H9 (cell line): Measurements from ENCODE around the gene PHC3. TPM values are rescaled to one million over a fixed set of nuclear protein-coding genes. Genes with fewer than 3 reads are reported as not detected.

ENCODE experiments used
- DNase-seq: peaks from one replicate; pipeline ENCODE4 v3.0.0-alpha.2; 2017
- H2AFZ ChIP-seq: one replicate; pipeline ENCODE4 v1.6.1; 2013; ENCODE audit warnings: mild to moderate bottlenecking, low read length, control low read depth, moderate library complexity
- H2AK5ac ChIP-seq: 2 replicates; pipeline ENCODE4 v1.6.1; 2013; ENCODE audit warnings: low read length, control low read depth, mixed read lengths; ENCODE audit not compliant: insufficient read length
- H2BK120ac ChIP-seq: one replicate; pipeline ENCODE4 v1.6.1; 2013; ENCODE audit warnings: low read depth, mild to moderate bottlenecking, low read length, control low read depth, inconsistent platforms; ENCODE audit not compliant: poor library complexity, severe bottlenecking
- H2BK12ac ChIP-seq: 2 replicates; pipeline ENCODE4 v1.6.1; 2013; ENCODE audit warnings: low read length, control low read depth, mixed read lengths, low read depth; ENCODE audit not compliant: insufficient read length
- H2BK15ac ChIP-seq: 2 replicates; pipeline ENCODE4 v1.6.1; 2013; ENCODE audit warnings: low read depth, low read length, control low read depth
- H2BK20ac ChIP-seq: one replicate; pipeline ENCODE4 v1.6.1; 2013; ENCODE audit warnings: low read depth, mild to moderate bottlenecking, low read length, control low read depth, inconsistent platforms; ENCODE audit not compliant: poor library complexity, severe bottlenecking
- H2BK5ac ChIP-seq: 2 replicates; pipeline ENCODE4 v1.6.1; 2013; ENCODE audit warnings: low read length, control low read depth, mixed read lengths; ENCODE audit not compliant: insufficient read length
- H3K14ac ChIP-seq: 2 replicates; pipeline ENCODE4 v1.6.1; 2013; ENCODE audit warnings: low read length, control low read depth; ENCODE audit not compliant: insufficient read depth
- H3K18ac ChIP-seq: 2 replicates; pipeline ENCODE4 v1.6.1; 2013; ENCODE audit warnings: low read depth, mild to moderate bottlenecking, mixed read lengths, low read length, control low read depth; ENCODE audit not compliant: insufficient read length
- H3K23ac ChIP-seq: 2 replicates; pipeline ENCODE4 v1.6.1; 2013; ENCODE audit warnings: low read length, control low read depth, mixed read lengths, low read depth; ENCODE audit not compliant: insufficient read length
- H3K23me2 ChIP-seq: 2 replicates; pipeline ENCODE4 v1.6.1; 2013; ENCODE audit warnings: low read depth, mild to moderate bottlenecking, mixed read lengths, low read length, control low read depth; ENCODE audit not compliant: insufficient read length, poor library complexity, severe bottlenecking
- H3K27ac ChIP-seq: 2 replicates; pipeline ENCODE4 v1.5.1; 2013; ENCODE audit warnings: low read length, control low read depth, mixed read lengths, low read depth; ENCODE audit not compliant: insufficient read length
- H3K27me3 ChIP-seq: 2 replicates; pipeline ENCODE4 v1.6.1; 2013; ENCODE audit warnings: low read length, control low read depth, inconsistent platforms; ENCODE audit not compliant: insufficient read depth
- H3K4ac ChIP-seq: 2 replicates; pipeline ENCODE4 v1.6.1; 2013; ENCODE audit warnings: low read depth, mild to moderate bottlenecking, control low read depth, inconsistent platforms, low read length, moderate library complexity
- H3K4me1 ChIP-seq: 2 replicates; pipeline ENCODE4 v1.6.1; 2013; ENCODE audit warnings: low read length, control low read depth, inconsistent platforms; ENCODE audit not compliant: insufficient read depth
- H3K4me2 ChIP-seq: 2 replicates; pipeline ENCODE4 v1.6.1; 2013; ENCODE audit warnings: low read length, control low read depth, mixed read lengths; ENCODE audit not compliant: insufficient read length, insufficient read depth
- H3K56ac ChIP-seq: 2 replicates; pipeline ENCODE4 v1.6.1; 2013; ENCODE audit warnings: low read depth, mild to moderate bottlenecking, mixed read lengths, low read length, control low read depth; ENCODE audit not compliant: insufficient read length
- H3K79me1 ChIP-seq: 2 replicates; pipeline ENCODE4 v1.6.1; 2013; ENCODE audit warnings: low read depth, mild to moderate bottlenecking, moderate library complexity, low read length, control low read depth, inconsistent platforms; ENCODE audit not compliant: insufficient read depth, poor library complexity, severe bottlenecking
- H3K79me2 ChIP-seq: 2 replicates; pipeline ENCODE4 v1.6.1; 2013; ENCODE audit warnings: low read length, control low read depth, inconsistent platforms; ENCODE audit not compliant: insufficient read depth
- H3K9ac ChIP-seq: 2 replicates; pipeline ENCODE4 v1.6.1; 2013; ENCODE audit warnings: low read length, control low read depth, mixed read lengths; ENCODE audit not compliant: insufficient read length; ENCODE audit errors: extremely low read depth
- H3K9me3 ChIP-seq: one replicate; pipeline ENCODE4 v1.6.1; 2013; ENCODE audit warnings: low read depth, low read length, inconsistent platforms; ENCODE audit not compliant: control insufficient read depth
- H3T11ph ChIP-seq: one replicate; pipeline ENCODE4 v1.6.1; 2013; ENCODE audit warnings: mild to moderate bottlenecking, low read length, control low read depth, inconsistent platforms
- H4K20me1 ChIP-seq: one replicate; pipeline ENCODE4 v1.6.1; 2013; ENCODE audit not compliant: control insufficient read depth, insufficient read length, insufficient read depth
- H4K5ac ChIP-seq: 2 replicates; pipeline ENCODE4 v1.6.1; 2013; ENCODE audit warnings: low read depth, mild to moderate bottlenecking, mixed read lengths, low read length, control low read depth; ENCODE audit not compliant: insufficient read length
- H4K8ac ChIP-seq: replicated peaks from 2 replicates; pipeline ENCODE4 v1.6.1; 2013; ENCODE audit warnings: low read length, control low read depth, mixed read lengths, low read depth; ENCODE audit not compliant: insufficient read length
- H4K91ac ChIP-seq: 2 replicates; pipeline ENCODE4 v1.6.1; 2013; ENCODE audit warnings: low read depth, mild to moderate bottlenecking, moderate library complexity, mixed read lengths, low read length, control low read depth; ENCODE audit not compliant: insufficient read length
- H3K27ac Mint-ChIP-seq, 3 experiments: 2 replicates in 2 of 3; 3 replicates in 1 of 3; pipeline ENCODE4 v1.8.0; 2020 to 2021; ENCODE audit warnings: mixed read lengths in 3 of 3, mild to moderate bottlenecking in 1 of 3, moderate library complexity in 1 of 3
- H3K27me3 Mint-ChIP-seq: 2 replicates; pipeline ENCODE4 v1.8.0; 2021; ENCODE audit warnings: low read depth, mild to moderate bottlenecking, moderate library complexity, mixed read lengths
- H3K36me3 Mint-ChIP-seq, 3 experiments: 2 replicates in 2 of 3; 3 replicates in 1 of 3; pipeline ENCODE4 v1.8.0; 2020 to 2021; ENCODE audit warnings: low read depth in 3 of 3, mixed read lengths in 3 of 3; ENCODE audit not compliant: insufficient read depth in 1 of 3
- H3K4me1 Mint-ChIP-seq, 2 experiments: 2 replicates each; pipeline ENCODE4 v1.8.0; 2020; ENCODE audit warnings: mixed read lengths in 2 of 2
- H3K4me3 Mint-ChIP-seq, 2 experiments: 2 replicates in 1 of 2; 3 replicates in 1 of 2; pipeline ENCODE4 v1.8.0; 2020 to 2021; ENCODE audit warnings: mild to moderate bottlenecking in 2 of 2, mixed read lengths in 2 of 2, moderate library complexity in 1 of 2
- H3K9me3 Mint-ChIP-seq, 2 experiments: 2 replicates in 1 of 2; 3 replicates in 1 of 2; pipeline ENCODE4 v1.8.0; 2020; ENCODE audit warnings: mild to moderate bottlenecking in 2 of 2, mixed read lengths in 2 of 2, moderate library complexity in 1 of 2
- WGBS: extraction: QIAGEN DNeasy Blood & Tissue Kit; methylation state at CpG from one replicate; pipeline ENCODE4 v1.1.7; 2013; ENCODE audit warnings: missing lambda C conversion rate, low lambda C conversion rate, mixed read lengths; ENCODE audit not compliant: insufficient read length; ENCODE audit errors: extremely low coverage; 5-methylcytosine and 5-hydroxymethylcytosine counted together
- total RNA-seq: library from RNA; stranded (reverse); gene quantifications from 2 replicates; pipeline ENCODE4 v1.2.1, GENCODE V29; 2021
- TF ChIP-seq, protein P1 (sequence below): fragments of 200-600 bp; sonication (generic); conservative IDR thresholded peaks from 3 replicates; pipeline ENCODE4 v1.8.0; 2021; ENCODE audit warnings: antibody characterized with exemption, mild to moderate bottlenecking

PHC3 gene
- total RNA-seq, 1 experiment from 2014 or later = 26.4 TPM

DNA sequence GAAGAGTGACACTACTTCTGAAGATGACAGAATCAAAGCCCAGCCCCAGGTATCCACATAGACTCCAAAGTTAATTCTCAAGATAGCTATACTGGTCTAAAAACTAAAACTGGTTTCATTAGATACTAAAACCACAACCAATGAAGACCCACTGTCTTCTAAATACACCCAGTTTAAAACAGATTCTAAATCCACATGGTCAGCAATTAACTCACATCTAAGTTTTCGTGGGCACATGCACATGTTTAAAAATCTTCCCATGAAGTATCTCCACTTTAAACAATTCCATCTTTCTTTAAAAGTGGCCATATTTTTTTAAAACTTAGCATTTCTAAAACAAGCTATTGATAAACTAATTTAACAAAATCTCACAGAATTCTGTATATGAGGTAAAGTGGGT is 80.6 kb downstream of the PHC3 start:
- Histone ChIP-seq H3K27ac (no peak overlapping the region), H4K5ac (no peak overlapping the region), H3K27me3 (no peaks in the 10 kb centered on the region), H2BK120ac (no peak overlapping the region), H3K79me2 (no peaks in the 10 kb centered on the region), H3K79me1 (no peaks in the 10 kb centered on the region), H2BK15ac (no peak overlapping the region), H3K23me2 (no peaks in the 10 kb centered on the region), H3K4me1 (no peaks in the 10 kb centered on the region), H4K8ac (no peak overlapping the region), H4K91ac (no peak overlapping the region), H2BK5ac (no peak overlapping the region), H3K9ac (no peak overlapping the region), H2AK5ac (no peak overlapping the region), H4K20me1 (no peaks in the 10 kb centered on the region), H2BK20ac (no peak overlapping the region), H2AFZ (no peak overlapping the region), H2BK12ac (no peak overlapping the region), H3K56ac (no peak overlapping the region), H3K14ac (no peak overlapping the region), H3K4ac (no peak overlapping the region), H3T11ph (no peak overlapping the region), H3K4me2 (no peak overlapping the region), H3K9me3 (no peaks in the 10 kb centered on the region), H3K18ac (no peak overlapping the region), H3K23ac (no peak overlapping the region)
- TF ChIP-seq, protein P1, sequence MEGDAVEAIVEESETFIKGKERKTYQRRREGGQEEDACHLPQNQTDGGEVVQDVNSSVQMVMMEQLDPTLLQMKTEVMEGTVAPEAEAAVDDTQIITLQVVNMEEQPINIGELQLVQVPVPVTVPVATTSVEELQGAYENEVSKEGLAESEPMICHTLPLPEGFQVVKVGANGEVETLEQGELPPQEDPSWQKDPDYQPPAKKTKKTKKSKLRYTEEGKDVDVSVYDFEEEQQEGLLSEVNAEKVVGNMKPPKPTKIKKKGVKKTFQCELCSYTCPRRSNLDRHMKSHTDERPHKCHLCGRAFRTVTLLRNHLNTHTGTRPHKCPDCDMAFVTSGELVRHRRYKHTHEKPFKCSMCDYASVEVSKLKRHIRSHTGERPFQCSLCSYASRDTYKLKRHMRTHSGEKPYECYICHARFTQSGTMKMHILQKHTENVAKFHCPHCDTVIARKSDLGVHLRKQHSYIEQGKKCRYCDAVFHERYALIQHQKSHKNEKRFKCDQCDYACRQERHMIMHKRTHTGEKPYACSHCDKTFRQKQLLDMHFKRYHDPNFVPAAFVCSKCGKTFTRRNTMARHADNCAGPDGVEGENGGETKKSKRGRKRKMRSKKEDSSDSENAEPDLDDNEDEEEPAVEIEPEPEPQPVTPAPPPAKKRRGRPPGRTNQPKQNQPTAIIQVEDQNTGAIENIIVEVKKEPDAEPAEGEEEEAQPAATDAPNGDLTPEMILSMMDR = no peak
- H3K27ac Mint-ChIP-seq = no peak overlapping the region
- H3K9me3 Mint-ChIP-seq = no peaks in the 10 kb centered on the region
- peaks cover 7 to 54% (median 37%) of the 10 kb centered on the region in 3 experiments; a peak in 5 of 7 replicates for H3K36me3 Mint-ChIP-seq
- no peak overlapping the region for H3K4me3 Mint-ChIP-seq
- H3K4me1 Mint-ChIP-seq = no peaks in the 10 kb centered on the region
- DNase-seq = no peak
- no CpG with 5 or more reads among the region's 1 CpG for WGBS
- no peaks in the 10 kb centered on the region for H3K27me3 Mint-ChIP-seq
